H9 (cell line): ENCODE data around the gene PTK7. TPM values are rescaled to one million over a fixed set of nuclear protein-coding genes. Genes with fewer than 3 reads are reported as not detected.

Source experiments
- DNase-seq: peaks from one replicate; pipeline ENCODE4 v3.0.0-alpha.2; 2017
- H2AFZ ChIP-seq: one replicate; pipeline ENCODE4 v1.6.1; 2013; ENCODE audit warnings: mild to moderate bottlenecking, low read length, control low read depth, moderate library complexity
- H2AK5ac ChIP-seq: 2 replicates; pipeline ENCODE4 v1.6.1; 2013; ENCODE audit warnings: low read length, control low read depth, mixed read lengths; ENCODE audit not compliant: insufficient read length
- H2BK120ac ChIP-seq: one replicate; pipeline ENCODE4 v1.6.1; 2013; ENCODE audit warnings: low read depth, mild to moderate bottlenecking, low read length, control low read depth, inconsistent platforms; ENCODE audit not compliant: poor library complexity, severe bottlenecking
- H2BK12ac ChIP-seq: 2 replicates; pipeline ENCODE4 v1.6.1; 2013; ENCODE audit warnings: low read length, control low read depth, mixed read lengths, low read depth; ENCODE audit not compliant: insufficient read length
- H2BK15ac ChIP-seq: 2 replicates; pipeline ENCODE4 v1.6.1; 2013; ENCODE audit warnings: low read depth, low read length, control low read depth
- H2BK20ac ChIP-seq: one replicate; pipeline ENCODE4 v1.6.1; 2013; ENCODE audit warnings: low read depth, mild to moderate bottlenecking, low read length, control low read depth, inconsistent platforms; ENCODE audit not compliant: poor library complexity, severe bottlenecking
- H2BK5ac ChIP-seq: 2 replicates; pipeline ENCODE4 v1.6.1; 2013; ENCODE audit warnings: low read length, control low read depth, mixed read lengths; ENCODE audit not compliant: insufficient read length
- H3K14ac ChIP-seq: 2 replicates; pipeline ENCODE4 v1.6.1; 2013; ENCODE audit warnings: low read length, control low read depth; ENCODE audit not compliant: insufficient read depth
- H3K18ac ChIP-seq: 2 replicates; pipeline ENCODE4 v1.6.1; 2013; ENCODE audit warnings: low read depth, mild to moderate bottlenecking, mixed read lengths, low read length, control low read depth; ENCODE audit not compliant: insufficient read length
- H3K23ac ChIP-seq: 2 replicates; pipeline ENCODE4 v1.6.1; 2013; ENCODE audit warnings: low read length, control low read depth, mixed read lengths, low read depth; ENCODE audit not compliant: insufficient read length
- H3K23me2 ChIP-seq: 2 replicates; pipeline ENCODE4 v1.6.1; 2013; ENCODE audit warnings: low read depth, mild to moderate bottlenecking, mixed read lengths, low read length, control low read depth; ENCODE audit not compliant: insufficient read length, poor library complexity, severe bottlenecking
- H3K27ac ChIP-seq: 2 replicates; pipeline ENCODE4 v1.5.1; 2013; ENCODE audit warnings: low read length, control low read depth, mixed read lengths, low read depth; ENCODE audit not compliant: insufficient read length
- H3K27me3 ChIP-seq: 2 replicates; pipeline ENCODE4 v1.6.1; 2013; ENCODE audit warnings: low read length, control low read depth, inconsistent platforms; ENCODE audit not compliant: insufficient read depth
- H3K4ac ChIP-seq: 2 replicates; pipeline ENCODE4 v1.6.1; 2013; ENCODE audit warnings: low read depth, mild to moderate bottlenecking, control low read depth, inconsistent platforms, low read length, moderate library complexity
- H3K4me1 ChIP-seq: 2 replicates; pipeline ENCODE4 v1.6.1; 2013; ENCODE audit warnings: low read length, control low read depth, inconsistent platforms; ENCODE audit not compliant: insufficient read depth
- H3K4me2 ChIP-seq: 2 replicates; pipeline ENCODE4 v1.6.1; 2013; ENCODE audit warnings: low read length, control low read depth, mixed read lengths; ENCODE audit not compliant: insufficient read length, insufficient read depth
- H3K56ac ChIP-seq: 2 replicates; pipeline ENCODE4 v1.6.1; 2013; ENCODE audit warnings: low read depth, mild to moderate bottlenecking, mixed read lengths, low read length, control low read depth; ENCODE audit not compliant: insufficient read length
- H3K79me1 ChIP-seq: 2 replicates; pipeline ENCODE4 v1.6.1; 2013; ENCODE audit warnings: low read depth, mild to moderate bottlenecking, moderate library complexity, low read length, control low read depth, inconsistent platforms; ENCODE audit not compliant: insufficient read depth, poor library complexity, severe bottlenecking
- H3K79me2 ChIP-seq: 2 replicates; pipeline ENCODE4 v1.6.1; 2013; ENCODE audit warnings: low read length, control low read depth, inconsistent platforms; ENCODE audit not compliant: insufficient read depth
- H3K9ac ChIP-seq: 2 replicates; pipeline ENCODE4 v1.6.1; 2013; ENCODE audit warnings: low read length, control low read depth, mixed read lengths; ENCODE audit not compliant: insufficient read length; ENCODE audit errors: extremely low read depth
- H3K9me3 ChIP-seq: one replicate; pipeline ENCODE4 v1.6.1; 2013; ENCODE audit warnings: low read depth, low read length, inconsistent platforms; ENCODE audit not compliant: control insufficient read depth
- H3T11ph ChIP-seq: one replicate; pipeline ENCODE4 v1.6.1; 2013; ENCODE audit warnings: mild to moderate bottlenecking, low read length, control low read depth, inconsistent platforms
- H4K20me1 ChIP-seq: one replicate; pipeline ENCODE4 v1.6.1; 2013; ENCODE audit not compliant: control insufficient read depth, insufficient read length, insufficient read depth
- H4K5ac ChIP-seq: 2 replicates; pipeline ENCODE4 v1.6.1; 2013; ENCODE audit warnings: low read depth, mild to moderate bottlenecking, mixed read lengths, low read length, control low read depth; ENCODE audit not compliant: insufficient read length
- H4K8ac ChIP-seq: replicated peaks from 2 replicates; pipeline ENCODE4 v1.6.1; 2013; ENCODE audit warnings: low read length, control low read depth, mixed read lengths, low read depth; ENCODE audit not compliant: insufficient read length
- H4K91ac ChIP-seq: 2 replicates; pipeline ENCODE4 v1.6.1; 2013; ENCODE audit warnings: low read depth, mild to moderate bottlenecking, moderate library complexity, mixed read lengths, low read length, control low read depth; ENCODE audit not compliant: insufficient read length
- H3K27ac Mint-ChIP-seq, 3 experiments: 2 replicates in 2 of 3; 3 replicates in 1 of 3; pipeline ENCODE4 v1.8.0; 2020 to 2021; ENCODE audit warnings: mixed read lengths in 3 of 3, mild to moderate bottlenecking in 1 of 3, moderate library complexity in 1 of 3
- H3K27me3 Mint-ChIP-seq: 2 replicates; pipeline ENCODE4 v1.8.0; 2021; ENCODE audit warnings: low read depth, mild to moderate bottlenecking, moderate library complexity, mixed read lengths
- H3K36me3 Mint-ChIP-seq, 3 experiments: 2 replicates in 2 of 3; 3 replicates in 1 of 3; pipeline ENCODE4 v1.8.0; 2020 to 2021; ENCODE audit warnings: low read depth in 3 of 3, mixed read lengths in 3 of 3; ENCODE audit not compliant: insufficient read depth in 1 of 3
- H3K4me1 Mint-ChIP-seq, 2 experiments: 2 replicates each; pipeline ENCODE4 v1.8.0; 2020; ENCODE audit warnings: mixed read lengths in 2 of 2
- H3K4me3 Mint-ChIP-seq, 2 experiments: 2 replicates in 1 of 2; 3 replicates in 1 of 2; pipeline ENCODE4 v1.8.0; 2020 to 2021; ENCODE audit warnings: mild to moderate bottlenecking in 2 of 2, mixed read lengths in 2 of 2, moderate library complexity in 1 of 2
- H3K9me3 Mint-ChIP-seq, 2 experiments: 2 replicates in 1 of 2; 3 replicates in 1 of 2; pipeline ENCODE4 v1.8.0; 2020; ENCODE audit warnings: mild to moderate bottlenecking in 2 of 2, mixed read lengths in 2 of 2, moderate library complexity in 1 of 2
- CTCF ChIP-seq: fragments of 200-600 bp; sonication (generic); conservative IDR thresholded peaks from 3 replicates; pipeline ENCODE4 v1.8.0; 2021; ENCODE audit warnings: antibody characterized with exemption, mild to moderate bottlenecking
- WGBS: extraction: QIAGEN DNeasy Blood & Tissue Kit; methylation state at CpG from one replicate; pipeline ENCODE4 v1.1.7; 2013; ENCODE audit warnings: missing lambda C conversion rate, low lambda C conversion rate, mixed read lengths; ENCODE audit not compliant: insufficient read length; ENCODE audit errors: extremely low coverage; 5-methylcytosine and 5-hydroxymethylcytosine counted together
- total RNA-seq: library from RNA; stranded (reverse); gene quantifications from 2 replicates; pipeline ENCODE4 v1.2.1, GENCODE V29; 2021

PTK7 gene
- total RNA-seq, 1 experiment from 2014 or later, result 128 TPM

GRCh38 chr6:43129434-43130194 lies 53.5 kb downstream of the PTK7 start:
- Mint-ChIP-seq H3K27ac (peak overlapping the region in 1 of 3 experiments; percentile 75; a peak in 2 of 7 replicates), H3K4me1 (peaks cover 23 to 31% of the 10 kb centered on the region in 2 experiments), H3K4me3 (no peak overlapping the region), H3K27me3 (no peaks in the 10 kb centered on the region), H3K36me3 (peaks cover 8 to 38% (median 33%) of the 10 kb centered on the region in 3 experiments; a peak in 6 of 7 replicates), H3K9me3 (no peaks in the 10 kb centered on the region)
- Histone ChIP-seq H3K4me2 (no peak overlapping the region), H3K23ac (no peak overlapping the region), H2BK12ac (no peak overlapping the region), H3K79me1 (no peaks in the 10 kb centered on the region), H3K4me1 (no peaks in the 10 kb centered on the region), H3K56ac (no peak overlapping the region), H2BK120ac (no peak overlapping the region), H3K9me3 (no peaks in the 10 kb centered on the region), H4K8ac (no peak overlapping the region), H4K91ac (no peak overlapping the region), H2BK5ac (no peak overlapping the region), H3K14ac (no peak overlapping the region), H3K27ac (no peak overlapping the region), H3K9ac (no peak overlapping the region), H2BK15ac (no peak overlapping the region), H2AFZ (no peak overlapping the region), H2AK5ac (no peak overlapping the region), H3K79me2 (no peaks in the 10 kb centered on the region), H3T11ph (no peak overlapping the region), H3K27me3 (no peaks in the 10 kb centered on the region), H3K23me2 (no peaks in the 10 kb centered on the region), H3K18ac (no peak overlapping the region), H2BK20ac (no peak overlapping the region), H4K5ac (no peak overlapping the region), H3K4ac (no peak overlapping the region), H4K20me1 (no peaks in the 10 kb centered on the region)
- no peak for DNase-seq
- no CpG with 5 or more reads among the region's 15 CpGs for WGBS
- TF ChIP-seq CTCF, result peak; percentile 74
